ENCODE results near the gene CHID1. TPM values are rescaled to one million over a fixed set of nuclear protein-coding genes. Genes with fewer than 3 reads are reported as not detected.

The CHID1 gene
- total and polyA plus RNA-seq, 2 of the 4 experiments (the other 2 are of a cell fraction), result 34.2 to 121 TPM

DNA sequence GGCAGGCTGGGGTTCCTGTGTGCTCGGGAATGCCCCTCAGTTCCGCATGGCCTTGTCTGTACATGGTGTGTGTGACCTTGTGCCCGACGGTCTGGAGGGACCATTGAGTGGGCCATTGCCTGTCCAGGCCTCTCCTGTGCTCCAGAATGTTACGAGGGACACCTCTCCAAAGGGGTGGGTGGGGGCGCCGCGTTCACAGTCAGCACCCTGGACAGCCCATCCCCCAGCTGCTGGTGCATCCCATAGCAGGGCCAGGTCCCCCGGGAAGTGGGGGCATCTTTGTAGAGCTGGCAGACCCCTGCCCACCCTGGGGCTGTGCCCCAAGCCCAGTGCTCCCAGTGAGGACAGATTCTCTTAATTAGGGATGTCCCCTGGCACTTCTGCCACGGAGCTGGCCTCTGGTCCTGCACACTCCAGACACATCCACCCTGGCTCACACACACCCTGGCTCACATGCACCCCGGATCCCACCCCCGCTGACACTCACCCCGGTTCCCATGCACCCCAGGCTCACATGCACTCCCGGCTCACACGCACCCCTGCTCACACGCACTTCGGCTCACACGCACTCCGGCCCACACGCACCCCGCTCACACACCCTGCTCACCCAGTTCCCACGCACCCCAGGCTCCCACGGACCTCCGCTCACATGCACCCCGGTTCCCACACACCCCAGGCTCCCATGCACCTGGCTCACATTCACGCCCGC is 52.4 kb downstream of the CHID1 start:
- dilution Hi-C loops (cut with HindIII; ENCODE audit: low sequenced_read_pairs, unreplicated experiment), result no loop called here
- H2AFZ ChIP-seq (replicated peaks; ENCODE audit: low read length, poor library complexity), result peak overlapping the region; percentile 32
- H2BK20ac ChIP-seq (ENCODE audit: low read depth, low read length), result no peak overlapping the region
- DNase-seq, result no peak
- no peak overlapping the region for H4K8ac ChIP-seq (ENCODE audit: low read depth in 2 of 2, low read length in 2 of 2)
- no peak overlapping the region for H4K91ac ChIP-seq (ENCODE audit: insufficient read depth, low read depth, low read length)
- peaks cover 25% of the 10 kb centered on the region for H3K36me3 ChIP-seq (ENCODE audit: control insufficient read depth, insufficient read depth, low read length)
- peaks cover 79% of the 10 kb centered on the region for H4K20me1 ChIP-seq (ENCODE audit: insufficient read depth, low read length)
- no peak overlapping the region for H3K18ac ChIP-seq (ENCODE audit: low read depth, low read length)
- H3K9me3 ChIP-seq (ENCODE audit: control insufficient read depth, insufficient read depth, low read length), result no peaks in the 10 kb centered on the region
- no peak overlapping the region for H3K23ac ChIP-seq (ENCODE audit: low read depth, low read length)
- H2BK120ac ChIP-seq (ENCODE audit: low read depth, low read length), result no peak overlapping the region
- H3K14ac ChIP-seq (replicated peaks; ENCODE audit: low read depth, low read length), result no peak overlapping the region
- peaks cover 24 to 84% of the 10 kb centered on the region in 2 experiments for H3K79me1 ChIP-seq (ENCODE audit: low read depth in 1 of 2, low read length in 2 of 2)
- no peak overlapping the region for H2BK15ac ChIP-seq (ENCODE audit: low read depth, low read length)
- no peak overlapping the region for H3K4ac ChIP-seq (ENCODE audit: low read depth, low read length)
- 77% methylated on average over 10 of the region's 27 CpGs; no CpG with 5 or more reads in 1 of the 2 experiments for WGBS, 2 experiments (ENCODE audit: extremely low coverage in 2 of 2, insufficient read length in 1 of 2)
- no peak for ATAC-seq (ENCODE audit: low read depth)
- no peak overlapping the region for H3K56ac ChIP-seq (ENCODE audit: extremely low read depth, insufficient read depth, low read length)
- no peak overlapping the region for H2BK5ac ChIP-seq (ENCODE audit: low read depth, low read length, poor library complexity, severe bottlenecking)
- no peak overlapping the region for H3K4me3 ChIP-seq (ENCODE audit: insufficient read depth, low read depth, low read length)
- H3K27me3 ChIP-seq (ENCODE audit: control insufficient read depth, insufficient read depth, low read length), result no peaks in the 10 kb centered on the region
- ChIA-PET POLR2A (ENCODE audit: unreplicated experiment) (no interaction called here), CTCF (no interaction called here)
- H4K5ac ChIP-seq (ENCODE audit: low read depth, low read length), result no peak overlapping the region
- H3K27ac ChIP-seq (ENCODE audit: insufficient read depth, low read length), result no peak overlapping the region
- no peak overlapping the region for H2AK5ac ChIP-seq (ENCODE audit: low read depth, low read length)
- H2AK9ac ChIP-seq (replicated peaks; ENCODE audit: low read depth, low read length, poor library complexity), result no peak overlapping the region
- in situ Hi-C loops (cut with MboI; ENCODE audit: low sequenced_read_pairs), result no loop called here
- H3K4me1 ChIP-seq (ENCODE audit: control insufficient read depth, insufficient read depth, low read length), result peaks cover 12% of the 10 kb centered on the region
- no TSS peak for BruUV-seq (replicated peaks)
- TF ChIP-seq CTCF (conservative IDR thresholded peaks at IDR 0.05; ENCODE audit: low read depth, low read length), result no peak
- no peak for TF ChIP-seq BHLHE40 (IDR thresholded peaks at IDR 0.05; ENCODE audit: low read depth, low read length)
- no peak for TF ChIP-seq MAFK (IDR thresholded peaks at IDR 0.05; ENCODE audit: low read depth, low read length)
- TF ChIP-seq SMC3 (IDR thresholded peaks at IDR 0.05; ENCODE audit: low read depth, low read length), result no peak
- no peak for TF ChIP-seq CHD1 (IDR thresholded peaks at IDR 0.05; ENCODE audit: low read depth, low read length)
- no peak for TF ChIP-seq MXI1 (IDR thresholded peaks at IDR 0.05; ENCODE audit: borderline replicate concordance, low read depth, low read length)
- no peak for TF ChIP-seq RCOR1 (IDR thresholded peaks at IDR 0.05; ENCODE audit: insufficient replicate concordance, low read length)
- no peak for TF ChIP-seq USF2 (IDR thresholded peaks at IDR 0.05; ENCODE audit: low read depth, low read length)
- TF ChIP-seq FOS (IDR thresholded peaks at IDR 0.05; ENCODE audit: low read depth, low read length), result no peak
- TF ChIP-seq MAZ (IDR thresholded peaks at IDR 0.05; ENCODE audit: borderline replicate concordance, low read depth, low read length), result no peak
- TF ChIP-seq, protein P1, sequence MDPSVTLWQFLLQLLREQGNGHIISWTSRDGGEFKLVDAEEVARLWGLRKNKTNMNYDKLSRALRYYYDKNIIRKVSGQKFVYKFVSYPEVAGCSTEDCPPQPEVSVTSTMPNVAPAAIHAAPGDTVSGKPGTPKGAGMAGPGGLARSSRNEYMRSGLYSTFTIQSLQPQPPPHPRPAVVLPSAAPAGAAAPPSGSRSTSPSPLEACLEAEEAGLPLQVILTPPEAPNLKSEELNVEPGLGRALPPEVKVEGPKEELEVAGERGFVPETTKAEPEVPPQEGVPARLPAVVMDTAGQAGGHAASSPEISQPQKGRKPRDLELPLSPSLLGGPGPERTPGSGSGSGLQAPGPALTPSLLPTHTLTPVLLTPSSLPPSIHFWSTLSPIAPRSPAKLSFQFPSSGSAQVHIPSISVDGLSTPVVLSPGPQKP (IDR thresholded peaks at IDR 0.05; ENCODE audit: borderline replicate concordance, low read depth, low read length), result no peak
- TF ChIP-seq POLR2A (IDR thresholded peaks at IDR 0.05; ENCODE audit: low read depth, low read length), result no peak
- no peak overlapping the region for H3K9ac ChIP-seq (ENCODE audit: low read depth, low read length)
- H3K9me1 ChIP-seq (ENCODE audit: insufficient read depth, low read length), result peaks cover 3% of the 10 kb centered on the region; the same call in 1 of the 2 replicates
- H3K4me2 ChIP-seq (ENCODE audit: low read depth, low read length), result no peak overlapping the region
- intact Hi-C loops (cut with micrococcal nuclease), result no loop called here
